GM12872 (cell line): ENCODE results near the gene TERF2IP.

Experiments used
- CTCF ChIP-seq: IDR thresholded peaks from 3 replicates; pipeline ENCODE4 v1.5.1; 2011; ENCODE audit warnings: low read depth, mild to moderate bottlenecking, low read length, moderate library complexity; ENCODE audit not compliant: insufficient read depth

TERF2IP gene

DNA sequence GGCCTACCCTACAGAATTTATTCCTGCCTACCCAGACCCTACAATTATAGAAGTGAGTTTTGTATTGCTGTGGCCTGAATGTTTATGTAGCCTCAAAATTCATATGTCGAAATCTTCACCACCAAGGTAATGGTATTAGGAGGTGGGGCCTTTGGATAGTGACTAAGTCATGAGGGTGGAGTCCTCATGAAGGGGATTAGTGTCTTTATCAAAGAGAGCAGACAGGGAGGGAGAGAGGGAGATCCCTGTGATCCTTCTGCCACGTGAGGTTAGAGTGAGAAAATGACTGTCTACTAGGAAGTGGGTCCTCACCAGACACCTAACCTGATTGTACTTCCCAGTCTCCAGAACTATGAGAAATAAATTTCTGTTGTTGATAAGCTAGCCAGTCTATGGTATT lies 54.7 kb downstream of the TERF2IP start:
- TF ChIP-seq CTCF = no peak

- no peak for TF ChIP-seq CTCF
Observed at GRCh38 chr16:75703306-75703705, 55.7 kb downstream of the TERF2IP start.
